Uterus (tissue), 2 donors: Measurements from ENCODE around the gene TCP1.

ENCODE experiments used
- POLR2A ChIP-seq, 2 donors: fragments of 450-650 bp; IDR thresholded peaks; one replicate each; pipeline ENCODE4 v1.6.1; 2016; ENCODE audit warnings: antibody characterized with exemption in 2 of 2, mild to moderate bottlenecking in 1 of 2, moderate library complexity in 1 of 2
- TF ChIP-seq, protein P1 (sequence below), 4 experiments: fragments of 200-600 bp in 2 of 4; fragments of 450-650 bp in 2 of 4; sonication (generic) in 2 of 4; IDR thresholded peaks; one replicate each; pipeline ENCODE4 v1.5.1; 2016 to 2019; ENCODE audit warnings: antibody characterized with exemption in 4 of 4, mild to moderate bottlenecking in 2 of 4, moderate library complexity in 1 of 4

GRCh38 chr6:159756508-159756907 lies 32.9 kb downstream of the TCP1 start:
- TF ChIP-seq, protein P1, sequence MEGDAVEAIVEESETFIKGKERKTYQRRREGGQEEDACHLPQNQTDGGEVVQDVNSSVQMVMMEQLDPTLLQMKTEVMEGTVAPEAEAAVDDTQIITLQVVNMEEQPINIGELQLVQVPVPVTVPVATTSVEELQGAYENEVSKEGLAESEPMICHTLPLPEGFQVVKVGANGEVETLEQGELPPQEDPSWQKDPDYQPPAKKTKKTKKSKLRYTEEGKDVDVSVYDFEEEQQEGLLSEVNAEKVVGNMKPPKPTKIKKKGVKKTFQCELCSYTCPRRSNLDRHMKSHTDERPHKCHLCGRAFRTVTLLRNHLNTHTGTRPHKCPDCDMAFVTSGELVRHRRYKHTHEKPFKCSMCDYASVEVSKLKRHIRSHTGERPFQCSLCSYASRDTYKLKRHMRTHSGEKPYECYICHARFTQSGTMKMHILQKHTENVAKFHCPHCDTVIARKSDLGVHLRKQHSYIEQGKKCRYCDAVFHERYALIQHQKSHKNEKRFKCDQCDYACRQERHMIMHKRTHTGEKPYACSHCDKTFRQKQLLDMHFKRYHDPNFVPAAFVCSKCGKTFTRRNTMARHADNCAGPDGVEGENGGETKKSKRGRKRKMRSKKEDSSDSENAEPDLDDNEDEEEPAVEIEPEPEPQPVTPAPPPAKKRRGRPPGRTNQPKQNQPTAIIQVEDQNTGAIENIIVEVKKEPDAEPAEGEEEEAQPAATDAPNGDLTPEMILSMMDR (IDR thresholded peaks at IDR 0.05): no peak
- TF ChIP-seq POLR2A (IDR thresholded peaks at IDR 0.05): no peak
